Thoracic aorta (tissue), 2 donors: ENCODE measurements around the gene ZBTB7C. TPM values are rescaled to one million over a fixed set of nuclear protein-coding genes. Genes with fewer than 3 reads are reported as not detected.

Source experiments
- ATAC-seq: fragments of 150-250 bp; one replicate; pipeline ENCODE4 v1.8.0; 2017; ENCODE audit warnings: low read depth; ENCODE audit not compliant: insufficient number of reproducible peaks, low FRiP score
- DNase-seq: peaks from one replicate; pipeline ENCODE4 v3.0.0-alpha.2; 2020; ENCODE audit warnings: low spot score
- H3K27ac ChIP-seq, 2 donors: fragments of 200-600 bp; sonication (generic); 1 replicate in 1 of 2; 2 replicates in 1 of 2; pipeline ENCODE4 v1.5.1; 2016; ENCODE audit warnings: mild to moderate bottlenecking in 2 of 2, moderate library complexity in 2 of 2
- H3K27me3 ChIP-seq: fragments of 200-600 bp; sonication (generic); replicated peaks from 2 replicates; pipeline ENCODE4 v1.6.0; 2016; ENCODE audit warnings: mild to moderate bottlenecking; ENCODE audit not compliant: insufficient read depth
- H3K36me3 ChIP-seq: fragments of 200-600 bp; sonication (generic); one replicate; pipeline ENCODE4 v1.5.1; 2016
- H3K4me1 ChIP-seq, 2 donors: fragments of 200-600 bp; sonication (generic); 1 replicate in 1 of 2; 2 replicates in 1 of 2; pipeline versions ENCODE4 v1.5.1 to v1.6.0; 2016; ENCODE audit warnings: low read depth in 2 of 2, mild to moderate bottlenecking in 1 of 2; ENCODE audit not compliant: control insufficient read depth in 1 of 2
- H3K4me3 ChIP-seq: fragments of 200-600 bp; sonication (generic); 2 replicates; pipeline ENCODE4 v1.5.1; 2016; ENCODE audit warnings: mild to moderate bottlenecking
- H3K9me3 ChIP-seq: fragments of 200-600 bp; sonication (generic); 2 replicates; pipeline ENCODE4 v1.5.1; 2016
- CTCF ChIP-seq: fragments of 200-600 bp; sonication (generic); IDR thresholded peaks from one replicate; pipeline ENCODE4 v1.5.1; 2019; ENCODE audit warnings: antibody characterized with exemption
- total RNA-seq, 2 donors: library from RNA; depleted of rRNA; stranded (reverse); fragments of >200 nt; gene quantifications; one replicate each; pipeline versions ENCODE4 v1.1.0 to v1.2.3, GENCODE V29; 2016

ZBTB7C gene
- total RNA-seq, 2 donors from 2014 or later, result 9.6 to 10.9 TPM

- Histone ChIP-seq H3K9me3 (no peaks in the 10 kb centered on the region), H3K4me3 (no peak overlapping the region), H3K4me1 (peaks cover 15 to 26% of the 10 kb centered on the region in 2 donors), H3K36me3 (no peaks in the 10 kb centered on the region), H3K27ac (no peak overlapping the region), H3K27me3 (no peaks in the 10 kb centered on the region)
- ATAC-seq (no peak), DNase-seq (no peak)
- no peak for TF ChIP-seq CTCF
These were observed 214.5 kb downstream of the ZBTB7C start for GRCh38 chr18:48194591-48195181.

DNA sequence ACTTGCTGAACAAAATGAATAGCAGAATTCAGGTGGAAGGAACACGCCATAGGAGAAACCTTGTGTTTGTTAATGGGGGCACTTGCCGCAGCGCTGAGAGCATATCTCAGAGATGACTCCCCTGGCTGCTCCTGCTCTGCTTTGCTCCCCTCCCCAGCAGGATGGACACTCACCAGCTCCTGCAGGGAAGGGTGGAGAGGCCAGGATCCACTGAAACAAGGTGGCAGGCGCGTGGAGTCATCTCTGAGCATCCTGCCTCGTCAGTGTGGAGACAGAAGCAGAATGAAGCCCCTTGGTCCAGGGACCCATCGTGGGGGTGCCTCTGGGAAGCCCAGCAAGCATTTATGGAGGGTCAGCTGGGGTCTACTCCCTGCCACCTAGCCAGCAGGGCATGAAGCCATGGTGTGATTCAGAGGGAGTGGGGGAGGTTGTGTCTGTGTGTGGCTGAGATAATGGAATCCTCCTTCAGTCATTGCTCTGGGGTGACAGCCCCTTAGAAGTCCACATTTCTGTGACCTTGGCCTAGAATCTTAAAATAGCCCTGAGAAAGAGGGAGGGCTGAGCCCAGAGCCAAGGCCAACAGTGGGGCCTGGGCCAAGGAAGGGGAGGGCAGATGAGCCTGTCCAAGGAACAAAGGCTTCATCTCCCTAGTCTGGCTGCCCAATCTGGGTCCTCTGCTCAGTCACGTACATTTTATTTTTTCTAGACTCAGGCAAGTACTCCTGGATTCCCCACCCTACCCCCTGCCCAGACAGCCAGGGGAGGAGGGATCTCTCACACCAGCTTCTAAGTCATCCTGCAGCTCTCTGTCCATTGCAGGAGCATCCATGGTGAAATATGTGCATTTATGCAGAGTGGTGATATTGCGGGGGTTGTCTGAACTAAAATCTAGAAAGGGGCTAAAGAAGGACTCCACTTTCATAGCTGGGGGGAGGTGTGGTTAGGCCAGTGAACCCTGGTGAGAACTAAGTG is 215.4 kb downstream of the ZBTB7C start:
- no peak for ATAC-seq
- Histone ChIP-seq H3K27me3 (no peaks in the 10 kb centered on the region), H3K4me3 (no peak overlapping the region), H3K27ac (no peak overlapping the region), H3K36me3 (no peaks in the 10 kb centered on the region), H3K4me1 (peaks cover 15 to 26% of the 10 kb centered on the region in 2 donors), H3K9me3 (no peaks in the 10 kb centered on the region)
- no peak for DNase-seq
- TF ChIP-seq CTCF, result no peak

- Histone ChIP-seq H3K27ac (no peak overlapping the region), H3K36me3 (no peaks in the 10 kb centered on the region), H3K4me1 (peaks cover 15 to 26% of the 10 kb centered on the region in 2 donors), H3K27me3 (no peaks in the 10 kb centered on the region), H3K4me3 (no peak overlapping the region), H3K9me3 (no peaks in the 10 kb centered on the region)
- ATAC-seq (no peak), DNase-seq (no peak)
- TF ChIP-seq CTCF, result no peak
These were observed 216.6 kb downstream of the ZBTB7C start for GRCh38 chr18:48192542-48192941.

DNA sequence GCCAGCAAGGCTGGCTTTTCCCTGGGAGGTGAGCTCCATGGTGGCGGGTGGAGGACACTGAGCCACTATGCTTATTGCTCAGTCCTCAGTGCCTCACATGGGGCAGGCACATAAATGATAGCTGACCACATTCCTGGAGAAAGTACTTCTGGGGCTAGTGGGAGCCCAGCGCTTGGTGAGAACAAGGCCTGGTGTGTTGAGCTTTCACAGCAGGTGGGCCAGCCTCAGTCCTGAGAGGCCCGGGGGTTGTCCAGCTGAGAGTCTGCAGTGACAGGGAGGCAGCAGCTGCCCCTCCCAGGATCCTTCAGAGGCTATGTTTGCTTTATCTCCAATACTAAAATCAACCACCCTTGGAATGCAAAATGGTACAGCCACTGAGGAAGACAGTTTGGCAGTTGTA is 217.7 kb downstream of the ZBTB7C start:
- no peak for TF ChIP-seq CTCF
- Histone ChIP-seq H3K27ac (no peak overlapping the region), H3K36me3 (no peaks in the 10 kb centered on the region), H3K4me1 (peaks cover 15 to 26% of the 10 kb centered on the region in 2 donors), H3K4me3 (no peak overlapping the region), H3K27me3 (no peaks in the 10 kb centered on the region), H3K9me3 (no peaks in the 10 kb centered on the region)
- DNase-seq (no peak), ATAC-seq (no peak)

DNA sequence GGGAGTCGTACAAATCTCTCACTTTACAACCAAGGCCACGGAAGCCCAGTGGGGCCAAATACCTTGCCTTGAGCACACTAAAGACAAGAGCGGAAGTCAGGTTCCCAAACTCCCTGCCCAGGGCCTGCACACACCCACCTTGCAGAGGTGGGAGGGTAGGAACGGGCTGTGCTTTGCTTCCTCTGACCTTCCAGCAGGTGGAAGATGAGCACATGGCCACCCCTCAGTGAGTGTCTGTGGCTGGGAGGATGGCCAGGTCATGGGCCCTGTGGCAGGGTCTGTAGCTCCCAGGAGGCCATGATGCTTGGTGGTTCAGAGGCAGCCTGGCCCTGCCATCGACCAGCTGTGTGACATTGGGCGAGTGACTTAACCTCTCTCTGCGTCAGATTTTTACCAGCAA is 218.2 kb downstream of the ZBTB7C start:
- DNase-seq, result no peak
- no peaks in the 10 kb centered on the region for H3K27me3 ChIP-seq
- H3K9me3 ChIP-seq, result no peaks in the 10 kb centered on the region
- no peak for ATAC-seq
- H3K27ac ChIP-seq, result no peak overlapping the region
- no peaks in the 10 kb centered on the region for H3K36me3 ChIP-seq
- peaks cover 15 to 26% of the 10 kb centered on the region in 2 donors for H3K4me1 ChIP-seq
- no peak overlapping the region for H3K4me3 ChIP-seq
- TF ChIP-seq CTCF, result no peak
